HUES64 (cell line): ENCODE results near the gene GLRA1.

Experiments used
- H3K27ac ChIP-seq: 2 replicates; pipeline ENCODE4 v1.7.0; 2013; ENCODE audit warnings: low read depth, low read length, inconsistent platforms
- H3K27me3 ChIP-seq: 2 replicates; pipeline ENCODE4 v1.6.1; 2013; ENCODE audit warnings: mild to moderate bottlenecking, low read length; ENCODE audit not compliant: insufficient read depth
- H3K36me3 ChIP-seq: 2 replicates; pipeline ENCODE4 v1.6.1; 2013; ENCODE audit warnings: mild to moderate bottlenecking, low read length; ENCODE audit not compliant: insufficient read depth
- H3K4me1 ChIP-seq: 2 replicates; pipeline ENCODE4 v1.6.1; 2013; ENCODE audit warnings: mild to moderate bottlenecking, low read length, moderate library complexity; ENCODE audit not compliant: insufficient read depth
- H3K4me3 ChIP-seq: 2 replicates; pipeline ENCODE4 v1.5.1; 2013; ENCODE audit warnings: mild to moderate bottlenecking, low read length, moderate library complexity
- H3K9ac ChIP-seq: 2 replicates; pipeline ENCODE4 v1.6.1; 2013; ENCODE audit warnings: mild to moderate bottlenecking, low read depth, low read length
- H3K9me3 ChIP-seq: 2 replicates; pipeline ENCODE4 v1.6.1; 2013; ENCODE audit warnings: low read depth, low read length; ENCODE audit not compliant: insufficient read depth
- WGBS: fragments of 150-250, 120-280 bp; methylation state at CpG from one replicate; pipeline ENCODE4 v1.1.7; 2013; ENCODE audit warnings: missing lambda C conversion rate; 5-methylcytosine and 5-hydroxymethylcytosine counted together

The GLRA1 gene

GRCh38 chr5:151917904-151918303, 6.7 kb downstream of the GLRA1 start:
- WGBS: 56% methylated on average over 2 of the region's 2 CpGs
- no peak overlapping the region for H3K9ac ChIP-seq
- no peak overlapping the region; the same call in 1 of the 2 replicates for H3K27ac ChIP-seq

GRCh38 chr5:151913425-151913824, 11.2 kb downstream of the GLRA1 start:
- Histone ChIP-seq H3K9me3 (no peaks in the 10 kb centered on the region), H3K4me1 (peaks cover 20% of the 10 kb centered on the region; the same call in 1 of the 2 replicates), H3K9ac (no peak overlapping the region), H3K4me3 (no peak overlapping the region), H3K36me3 (no peaks in the 10 kb centered on the region), H3K27me3 (peaks cover 86% of the 10 kb centered on the region), H3K27ac (no peak overlapping the region)
- WGBS: 86% methylated on average over 2 of the region's 2 CpGs

More at GRCh38 chr5:151917904-151918303, 6.7 kb downstream of the GLRA1 start:
- H3K9me3 ChIP-seq: no peaks in the 10 kb centered on the region
- H3K4me1 ChIP-seq: peaks cover 13% of the 10 kb centered on the region; the same call in 1 of the 2 replicates
- H3K4me3 ChIP-seq: no peak overlapping the region
- H3K36me3 ChIP-seq: no peaks in the 10 kb centered on the region
- peaks cover 95% of the 10 kb centered on the region for H3K27me3 ChIP-seq

- Histone ChIP-seq H3K9me3 (no peaks in the 10 kb centered on the region), H3K27me3 (peaks cover 90% of the 10 kb centered on the region), H3K9ac (no peak overlapping the region), H3K4me1 (peaks cover 17% of the 10 kb centered on the region; the same call in 1 of the 2 replicates), H3K4me3 (no peak overlapping the region), H3K27ac (no peak overlapping the region; the same call in 1 of the 2 replicates), H3K36me3 (no peaks in the 10 kb centered on the region)
- 72% methylated on average over 3 of the region's 3 CpGs for WGBS
Measured at GRCh38 chr5:151912360-151912759, 12.3 kb downstream of the GLRA1 start.

GRCh38 chr5:151911011-151911410, 13.6 kb downstream of the GLRA1 start:
- Histone ChIP-seq H3K36me3 (no peaks in the 10 kb centered on the region), H3K9me3 (no peaks in the 10 kb centered on the region), H3K27me3 (peaks cover 90% of the 10 kb centered on the region), H3K9ac (no peak overlapping the region), H3K4me1 (peaks cover 23% of the 10 kb centered on the region; the same call in 1 of the 2 replicates), H3K4me3 (no peak overlapping the region), H3K27ac (no peak overlapping the region)

GRCh38 chr5:151909628-151910027, 15.0 kb downstream of the GLRA1 start:
- H3K4me1 ChIP-seq: peaks cover 35% of the 10 kb centered on the region
- H3K36me3 ChIP-seq: no peaks in the 10 kb centered on the region
- H3K27ac ChIP-seq: no peak overlapping the region
- no peak overlapping the region for H3K9ac ChIP-seq
- 95% methylated on average over 1 of the region's 1 CpG for WGBS
- no peak overlapping the region for H3K4me3 ChIP-seq
- peaks cover 91% of the 10 kb centered on the region for H3K27me3 ChIP-seq
- H3K9me3 ChIP-seq: no peaks in the 10 kb centered on the region

GRCh38 chr5:151906246-151906645, 18.4 kb downstream of the GLRA1 start:
- WGBS: 57% methylated on average over 3 of the region's 3 CpGs
- peaks cover 43% of the 10 kb centered on the region for H3K4me1 ChIP-seq
- peaks cover 96% of the 10 kb centered on the region for H3K27me3 ChIP-seq
- no peaks in the 10 kb centered on the region for H3K36me3 ChIP-seq
- no peak overlapping the region for H3K9ac ChIP-seq
- no peak overlapping the region for H3K27ac ChIP-seq
- no peaks in the 10 kb centered on the region for H3K9me3 ChIP-seq
- no peak overlapping the region for H3K4me3 ChIP-seq

DNA sequence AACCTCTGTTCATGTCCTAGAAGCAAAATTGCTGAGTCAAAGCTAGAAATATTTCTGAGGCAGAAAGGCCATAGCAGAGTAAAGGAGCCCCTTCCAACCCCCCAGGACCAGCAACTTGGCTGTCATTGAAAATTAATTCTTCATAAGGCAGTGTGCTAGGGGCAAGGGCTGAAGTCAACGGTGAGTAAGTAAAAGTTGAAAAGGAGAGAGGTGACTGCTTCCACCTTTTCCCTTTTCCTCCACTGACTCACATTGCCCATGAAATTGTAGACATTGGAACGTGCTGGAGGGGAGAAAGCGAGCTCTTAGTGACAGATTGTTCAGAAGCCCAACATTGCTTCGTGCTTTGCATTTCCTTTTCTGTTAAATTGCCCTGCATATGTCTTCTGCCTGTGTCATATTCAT, 19.1 kb downstream of the GLRA1 start:
- Histone ChIP-seq H3K27ac (no peak overlapping the region), H3K9ac (no peak overlapping the region), H3K36me3 (no peaks in the 10 kb centered on the region), H3K9me3 (no peaks in the 10 kb centered on the region), H3K4me3 (no peak overlapping the region), H3K27me3 (peaks cover 98% of the 10 kb centered on the region), H3K4me1 (peaks cover 43% of the 10 kb centered on the region)
- WGBS: 48% methylated on average over 3 of the region's 4 CpGs

GRCh38 chr5:151904909-151905308, 19.7 kb downstream of the GLRA1 start:
- Histone ChIP-seq H3K4me1 (peaks cover 43% of the 10 kb centered on the region), H3K27me3 (peaks cover 98% of the 10 kb centered on the region), H3K9me3 (no peaks in the 10 kb centered on the region), H3K36me3 (no peaks in the 10 kb centered on the region), H3K27ac (no peak overlapping the region), H3K9ac (no peak overlapping the region), H3K4me3 (no peak overlapping the region)

DNA sequence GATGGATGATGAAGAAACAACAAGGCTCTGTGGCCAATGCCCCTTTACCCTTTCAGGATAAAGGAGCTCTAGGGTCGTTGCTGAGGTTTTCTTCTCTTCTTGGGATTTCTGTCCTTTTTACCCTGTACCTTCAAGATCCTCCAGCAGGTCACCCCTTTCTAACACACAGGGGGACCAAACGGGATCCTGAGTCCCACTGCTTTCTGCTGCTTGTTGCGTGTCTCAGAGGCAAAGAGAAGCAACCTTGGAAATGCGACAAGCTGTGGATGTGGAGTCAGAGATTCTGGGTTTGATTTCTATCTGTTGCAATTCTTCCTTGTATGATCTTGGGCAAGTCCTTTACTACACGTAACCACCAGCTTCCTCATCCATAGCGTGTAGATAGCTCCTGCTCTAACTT, 20.5 kb downstream of the GLRA1 start:
- H3K4me1 ChIP-seq: peaks cover 43% of the 10 kb centered on the region
- no peak overlapping the region for H3K4me3 ChIP-seq
- peaks cover 98% of the 10 kb centered on the region for H3K27me3 ChIP-seq
- no peaks in the 10 kb centered on the region for H3K9me3 ChIP-seq
- WGBS: 37% methylated on average over 4 of the region's 6 CpGs
- no peak overlapping the region for H3K9ac ChIP-seq
- no peak overlapping the region for H3K27ac ChIP-seq
- H3K36me3 ChIP-seq: no peaks in the 10 kb centered on the region

DNA sequence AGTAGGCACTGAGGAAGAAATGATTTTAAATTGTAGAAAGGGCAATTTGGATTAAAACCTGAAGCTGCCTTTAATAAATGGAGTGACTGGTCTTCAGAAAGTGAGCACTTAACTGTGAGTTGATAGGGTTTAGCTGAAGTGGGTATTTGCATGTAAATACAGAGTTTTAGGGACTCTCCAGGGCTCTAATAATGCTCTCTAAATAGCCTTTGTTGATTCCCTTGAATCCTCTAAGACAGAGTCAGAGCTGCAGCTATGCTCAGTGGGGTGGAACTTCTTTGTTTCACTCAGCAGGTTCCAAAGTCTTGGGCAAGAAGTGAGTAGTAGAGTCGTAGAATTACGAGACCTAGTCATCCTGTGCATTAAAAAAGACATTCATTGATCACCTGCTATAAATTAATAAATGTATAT, 21.4 kb downstream of the GLRA1 start:
- H3K27ac ChIP-seq: no peak overlapping the region
- WGBS: no CpG with 5 or more reads among the region's 2 CpGs
- H3K4me1 ChIP-seq: peaks cover 43% of the 10 kb centered on the region
- H3K4me3 ChIP-seq: no peak overlapping the region
- no peak overlapping the region for H3K9ac ChIP-seq
- H3K36me3 ChIP-seq: no peaks in the 10 kb centered on the region
- H3K27me3 ChIP-seq: peaks cover 98% of the 10 kb centered on the region
- no peaks in the 10 kb centered on the region for H3K9me3 ChIP-seq

- Histone ChIP-seq H3K9me3 (no peaks in the 10 kb centered on the region), H3K36me3 (no peaks in the 10 kb centered on the region), H3K9ac (no peak overlapping the region), H3K27ac (no peak overlapping the region), H3K4me3 (no peak overlapping the region), H3K27me3 (peaks cover 98% of the 10 kb centered on the region), H3K4me1 (peaks cover 43% of the 10 kb centered on the region)
- WGBS: 89% methylated on average over 4 of the region's 4 CpGs
Measured at GRCh38 chr5:151902215-151902614, 22.4 kb downstream of the GLRA1 start.

DNA sequence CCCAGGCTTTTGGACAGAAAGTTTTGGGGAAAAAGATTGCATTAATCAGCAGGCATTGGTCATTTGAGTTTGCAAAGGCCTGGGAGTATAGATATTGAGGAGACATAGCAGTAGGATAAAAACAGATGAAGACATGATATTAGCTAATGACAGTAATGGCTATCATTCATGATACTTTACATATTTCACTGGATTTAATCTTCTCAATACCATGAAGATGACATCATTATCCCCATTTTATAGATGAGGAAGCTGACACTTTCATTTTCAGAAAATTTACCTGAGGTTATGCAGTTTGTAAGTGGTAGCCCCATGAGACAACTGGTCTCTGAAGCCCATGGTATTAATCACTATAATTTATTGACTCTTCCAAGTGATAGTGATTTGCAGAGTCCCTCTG, 23.0 kb downstream of the GLRA1 start:
- Histone ChIP-seq H3K36me3 (no peaks in the 10 kb centered on the region), H3K27me3 (peaks cover 95% of the 10 kb centered on the region), H3K27ac (no peak overlapping the region), H3K4me1 (peaks cover 46% of the 10 kb centered on the region), H3K4me3 (no peak overlapping the region), H3K9ac (no peak overlapping the region), H3K9me3 (no peaks in the 10 kb centered on the region)
